D721Med (cell line): Measurements from ENCODE around the gene STEAP3.

Source experiments
- DNase-seq: peaks from one replicate; pipeline ENCODE4 v3.0.0; 2011; ENCODE audit warnings: low spot score; ENCODE audit not compliant: insufficient read length
- FAIRE-seq: peaks from 2 replicates; lab custom pipeline; 2011; peaks lifted over from hg19 to GRCh38; lab: Jason Lieb, UNC
- TF ChIP-seq, protein P1 (sequence below): IDR thresholded peaks from 2 replicates; pipeline ENCODE4 v1.5.1; 2012; ENCODE audit warnings: mild to moderate bottlenecking, control low read depth; ENCODE audit not compliant: insufficient read depth; ENCODE audit errors: missing control alignments

The STEAP3 gene

DNA sequence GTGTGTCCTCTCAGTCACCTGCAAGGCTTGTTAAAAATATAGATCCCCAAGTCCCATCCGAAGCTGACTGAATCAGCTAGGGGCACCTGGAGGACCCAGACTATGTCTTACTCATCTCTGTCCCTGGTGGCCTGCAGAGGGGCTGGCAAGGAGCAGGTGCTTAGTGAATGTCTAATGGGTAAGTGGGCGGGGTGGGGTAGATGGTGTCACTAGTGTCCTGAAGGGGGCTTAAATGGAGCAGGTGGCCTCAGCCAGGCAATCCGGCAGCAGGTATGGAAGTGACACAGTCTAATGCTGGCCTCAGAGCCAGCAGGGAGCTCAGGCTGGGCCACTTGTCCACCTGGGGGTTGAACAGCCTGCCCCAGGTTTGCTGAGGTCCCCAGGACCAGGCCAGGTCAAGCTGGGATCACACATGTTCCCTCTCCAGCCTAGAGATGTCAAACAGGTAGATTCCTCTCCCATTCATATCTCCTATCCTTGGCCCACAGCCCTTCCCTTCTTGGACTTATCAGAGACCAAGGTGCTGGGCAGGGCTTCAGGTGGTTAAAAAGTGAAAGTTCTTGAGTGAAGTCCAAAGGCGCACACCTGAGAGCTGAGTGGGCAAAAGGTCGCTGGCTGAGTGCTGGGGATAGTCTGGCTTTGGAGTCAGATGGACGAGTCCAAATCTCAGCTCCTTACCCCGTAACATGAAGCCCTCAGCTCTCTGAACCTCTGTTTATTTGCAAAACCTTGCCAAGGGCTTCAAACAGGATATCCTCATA lies 1.7 kb downstream of the STEAP3 start:
- no peak for FAIRE-seq
- no peak for DNase-seq
- TF ChIP-seq, protein P1, sequence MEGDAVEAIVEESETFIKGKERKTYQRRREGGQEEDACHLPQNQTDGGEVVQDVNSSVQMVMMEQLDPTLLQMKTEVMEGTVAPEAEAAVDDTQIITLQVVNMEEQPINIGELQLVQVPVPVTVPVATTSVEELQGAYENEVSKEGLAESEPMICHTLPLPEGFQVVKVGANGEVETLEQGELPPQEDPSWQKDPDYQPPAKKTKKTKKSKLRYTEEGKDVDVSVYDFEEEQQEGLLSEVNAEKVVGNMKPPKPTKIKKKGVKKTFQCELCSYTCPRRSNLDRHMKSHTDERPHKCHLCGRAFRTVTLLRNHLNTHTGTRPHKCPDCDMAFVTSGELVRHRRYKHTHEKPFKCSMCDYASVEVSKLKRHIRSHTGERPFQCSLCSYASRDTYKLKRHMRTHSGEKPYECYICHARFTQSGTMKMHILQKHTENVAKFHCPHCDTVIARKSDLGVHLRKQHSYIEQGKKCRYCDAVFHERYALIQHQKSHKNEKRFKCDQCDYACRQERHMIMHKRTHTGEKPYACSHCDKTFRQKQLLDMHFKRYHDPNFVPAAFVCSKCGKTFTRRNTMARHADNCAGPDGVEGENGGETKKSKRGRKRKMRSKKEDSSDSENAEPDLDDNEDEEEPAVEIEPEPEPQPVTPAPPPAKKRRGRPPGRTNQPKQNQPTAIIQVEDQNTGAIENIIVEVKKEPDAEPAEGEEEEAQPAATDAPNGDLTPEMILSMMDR, result no peak

GRCh38 chr2:119225926-119226325 lies 2.3 kb downstream of the STEAP3 start:
- DNase-seq (no peak), FAIRE-seq (no peak)
- TF ChIP-seq, protein P1, result no peak

DNA sequence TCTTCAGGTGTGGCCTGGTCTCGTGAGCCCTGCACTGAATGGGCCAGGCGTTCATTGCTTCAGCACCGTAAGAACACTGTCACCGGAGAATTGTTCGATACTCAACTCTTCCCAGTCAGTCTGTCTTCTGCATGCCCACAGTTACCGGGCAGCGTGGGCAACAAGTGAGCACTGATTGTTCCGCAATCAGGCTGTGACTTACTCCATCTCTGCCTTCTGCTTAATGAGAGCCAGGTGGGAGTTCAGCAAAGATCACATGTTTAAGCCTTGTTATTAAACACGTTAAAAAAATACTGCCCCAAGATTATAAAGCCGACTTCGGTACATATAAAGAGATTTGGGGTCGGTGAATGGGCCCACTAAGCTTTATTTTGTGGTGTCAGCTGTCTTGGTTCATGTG lies 3.7 kb downstream of the STEAP3 start:
- DNase-seq (no peak), FAIRE-seq (no peak)
- TF ChIP-seq, protein P1, result no peak

GRCh38 chr2:119228136-119228535 lies 4.5 kb downstream of the STEAP3 start:
- DNase-seq (no peak), FAIRE-seq (no peak)
- TF ChIP-seq, protein P1, result no peak

DNA sequence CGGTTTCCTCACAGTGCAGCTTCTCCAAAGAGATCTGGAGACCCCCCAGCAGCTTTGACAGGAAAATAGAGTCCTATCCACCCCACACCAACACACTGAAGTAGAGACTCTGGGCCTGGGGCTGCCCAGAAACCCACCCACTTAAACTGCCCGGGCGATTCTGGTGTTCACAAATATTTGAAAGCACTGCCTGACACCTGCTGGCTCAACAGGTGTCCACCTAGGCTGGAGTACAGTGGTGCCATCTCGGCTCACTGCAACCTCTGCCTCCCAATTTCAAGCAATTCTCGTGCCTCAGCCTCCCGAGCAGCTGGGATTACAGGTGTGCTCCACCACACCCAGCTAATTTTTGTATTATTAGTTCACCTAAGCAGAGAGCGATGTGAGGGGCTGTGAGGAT lies 5.3 kb downstream of the STEAP3 start:
- TF ChIP-seq, protein P1, result no peak
- no peak for FAIRE-seq
- DNase-seq, result no peak

DNA sequence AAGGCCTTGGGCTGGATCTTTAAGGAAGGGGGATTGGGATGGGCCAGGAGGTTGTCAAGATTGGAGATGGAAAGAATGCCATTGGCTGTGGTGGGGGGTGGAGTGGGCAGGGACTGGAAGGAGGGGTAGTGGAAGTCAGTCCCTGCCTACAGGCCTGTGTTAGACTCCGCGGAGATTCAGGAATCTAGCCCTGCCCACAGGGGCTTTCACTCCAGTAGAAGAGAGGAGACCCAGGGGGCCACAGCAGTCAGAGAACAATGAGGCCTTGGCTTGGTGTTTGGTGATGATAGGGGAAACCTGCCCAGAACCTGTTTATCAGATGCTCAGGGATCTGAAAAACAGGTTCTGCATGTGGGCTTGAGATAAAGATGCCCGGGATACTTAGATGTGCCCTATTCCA lies 6.1 kb downstream of the STEAP3 start:
- TF ChIP-seq, protein P1, result no peak
- no peak for FAIRE-seq
- no peak for DNase-seq
